Panc1 (cell line): ENCODE data around the gene AP3D1. TPM values are rescaled to one million over a fixed set of nuclear protein-coding genes. Genes with fewer than 3 reads are reported as not detected.
"Not testable (repeated sequence)": the region's sequence is repeated elsewhere in the genome, so short reads cannot be mapped to it uniquely, and the experiment has no call there.

Experiments
- ATAC-seq: fragments of 200-7000 bp; cut with Tn5 transposase; 2 replicates; pipeline ENCODE4 v1.9.1; 2020; ENCODE audit warnings: mild to moderate bottlenecking, moderate library complexity
- Bru-seq: library from RNA; stranded (reverse); fragments of 400-500 nt; gene quantifications from one replicate; lab custom pipeline; 2021; lab: Mats Ljungman, UMichigan
- BruChase-seq, 2 experiments: library from RNA; stranded (reverse); fragments of 400-500 nt; gene quantifications; one replicate each; lab custom pipeline; 2021; lab: Mats Ljungman, UMichigan
- BruUV-seq: library from RNA; stranded (reverse); fragments of 400-500 nt; replicated peaks from 2 replicates; lab custom pipeline; 2021; lab: Mats Ljungman, UMichigan
- CTCF ChIA-PET: fragments of 300-600 bp; sonication (Branson Sonifier 250); formaldehyde crosslinking; loops from one replicate; lab custom pipeline; 2022; ENCODE audit warnings: antibody characterized with exemption; lab: Charles Lee
- POLR2A ChIA-PET: fragments of 300-600 bp; sonication (Branson Sonifier 250); formaldehyde crosslinking; loops from one replicate; lab custom pipeline; 2022; ENCODE audit warnings: antibody characterized with exemption; lab: Charles Lee
- DNase-seq: peaks from one replicate; pipeline ENCODE4 v3.0.0-alpha.2; 2010; ENCODE audit warnings: low read depth, low spot score
- H3K27ac ChIP-seq: 2 replicates; pipeline ENCODE4 v1.5.1; 2011; ENCODE audit warnings: mild to moderate bottlenecking, low read length, inconsistent platforms
- H3K27me3 ChIP-seq: fragments of 200-500 bp; sonication (Bioruptor generic); 2 replicates; pipeline ENCODE4 v1.6.0; 2014; ENCODE audit warnings: low read length, inconsistent platforms; ENCODE audit not compliant: control insufficient read depth, insufficient read depth
- H3K36me3 ChIP-seq: fragments of 200-500 bp; sonication (Bioruptor generic); 2 replicates; pipeline ENCODE4 v1.5.1; 2014; ENCODE audit warnings: inconsistent platforms, mild to moderate bottlenecking, low read length, moderate library complexity; ENCODE audit not compliant: control insufficient read depth, insufficient read depth
- H3K4me1 ChIP-seq: 2 replicates; pipeline ENCODE4 v1.5.1; 2011; ENCODE audit warnings: inconsistent platforms, mild to moderate bottlenecking, low read length, moderate library complexity; ENCODE audit not compliant: control insufficient read depth, insufficient read depth
- H3K4me3 ChIP-seq, 2 experiments: 2 replicates each; pipeline ENCODE4 v1.5.1; 2011 to 2012; ENCODE audit warnings: low read depth in 2 of 2, low read length in 2 of 2, mild to moderate bottlenecking in 2 of 2, inconsistent platforms in 1 of 2, moderate library complexity in 1 of 2
- H3K9me3 ChIP-seq: fragments of 200-500 bp; sonication (Bioruptor generic); 2 replicates; pipeline ENCODE4 v1.5.1; 2014; ENCODE audit warnings: low read depth, mild to moderate bottlenecking, inconsistent platforms, low read length, moderate library complexity; ENCODE audit not compliant: control insufficient read depth, insufficient read depth
- CTCF ChIP-seq: fragments of 450-650 bp; IDR thresholded peaks from 2 replicates; pipeline ENCODE4 v1.5.1; 2017; ENCODE audit warnings: mild to moderate bottlenecking
- POLR2AphosphoS5 ChIP-seq: IDR thresholded peaks from 2 replicates; pipeline ENCODE4 v1.6.1; 2012; ENCODE audit warnings: mild to moderate bottlenecking, low read depth, low read length, moderate library complexity
- REST ChIP-seq, 2 experiments: IDR thresholded peaks; 2 replicates each; pipeline ENCODE4 v1.6.1; 2011 to 2012; ENCODE audit warnings: low read depth in 2 of 2, control low read depth in 1 of 2, low read length in 1 of 2, mild to moderate bottlenecking in 1 of 2, moderate library complexity in 1 of 2; ENCODE audit not compliant: insufficient read depth in 1 of 2
- SIN3A ChIP-seq: IDR thresholded peaks from 2 replicates; pipeline ENCODE4 v1.6.1; 2012; ENCODE audit warnings: low read depth, mild to moderate bottlenecking, low read length, moderate library complexity, borderline replicate concordance; ENCODE audit not compliant: insufficient read depth
- TCF7L2 ChIP-seq: IDR thresholded peaks from 2 replicates; pipeline ENCODE4 v1.6.1; 2011; ENCODE audit warnings: mild to moderate bottlenecking, low read depth, low read length, inconsistent platforms
- in situ Hi-C: cut with HindIII; loops from 2 replicates; pipeline ENCODE4 v1.10.0; 2016; ENCODE audit warnings: low sequenced_read_pairs, low pct_unique_long_range_greater_than_20kb
- intact Hi-C: fragments of 100-400 bp; cut with micrococcal nuclease; formaldehyde crosslinking; loops from one replicate; pipeline ENCODE4 v1.10.0; 2022; ENCODE audit not compliant: unreplicated experiment
- long read RNA-seq: library from polyadenylated mRNA; unstranded; transcript quantifications from one replicate; pipeline ENCODE4 v2.0.0, GENCODE V29; 2021; ENCODE audit not compliant: unreplicated experiment
- polyA plus RNA-seq: library from polyadenylated mRNA; unstranded; fragments of >200 nt; gene quantifications from one replicate; pipeline ENCODE4 v1.2.1, GENCODE V29; 2012; ENCODE audit warnings: missing spikeins; ENCODE audit not compliant: insufficient read length
- total RNA-seq: library from RNA; stranded (reverse); gene quantifications from one replicate; pipeline ENCODE4 v1.2.1, GENCODE V29; 2021; ENCODE audit not compliant: unreplicated experiment

AP3D1 gene
- 167 TPM for total RNA-seq
- polyA plus RNA-seq: 172 TPM
- Bru-seq, nascent RNA: percentile 76 among the genes with signal in this experiment
- BruChase-seq, experiment 1, labeled RNA remaining after a 2-hour chase: percentile 81 among the genes with signal in this experiment
- BruChase-seq, experiment 2, labeled RNA remaining after a 6-hour chase: percentile 89 among the genes with signal in this experiment
- long read RNA-seq, full-length matches to known transcripts: 81 of 511 reads
- long read RNA-seq, partial matches to known transcripts: 339 of 511 reads
- long read RNA-seq, other reads (novel, unspliced or antisense): 91 of 511 reads

- H3K36me3 ChIP-seq: peaks cover 5% of the 10 kb centered on the region; the same call in 1 of the 2 replicates
- ATAC-seq (peak; percentile 95), DNase-seq (peak; percentile 97)
- CTCF ChIA-PET: no interaction called here
- in situ Hi-C loops: no loop called here
- H3K9me3 ChIP-seq: no peaks in the 10 kb centered on the region
- H3K4me3 ChIP-seq: peak within 1 kb of the TSS; percentile 76 to 91
- peak within 1 kb of the TSS; percentile 89 for H3K27ac ChIP-seq
- no peaks in the 10 kb centered on the region for H3K27me3 ChIP-seq
- BruUV-seq: no TSS peak
- TF ChIP-seq POLR2AphosphoS5 (no peak; the same call in 1 of the 2 replicates), SIN3A (no peak), CTCF (no peak), TCF7L2 (no peak), REST (IDR thresholded peaks at IDR 0.05; ENCODE audit: insufficient read depth in 1 of 2, low read depth in 2 of 2, low read length in 1 of 2) (no peak)
- POLR2A ChIA-PET: no interaction called here
- H3K4me1 ChIP-seq: peaks cover 17% of the 10 kb centered on the region
- intact Hi-C loops: no loop called here
These were observed at the start of gene AP3D1 for GRCh38 chr19:2151339-2152229. Gene AP3D1, minus strand, starts transcription at chr19:2151566. Its CDS starts 232 bp downstream, at chr19:2151334.

GRCh38 chr19:2200624-2201294, 49.4 kb upstream of the AP3D1 start:
- POLR2A ChIA-PET: not testable (repeated sequence)

More at GRCh38 chr19:2200624-2201294, 49.4 kb upstream of the AP3D1 start:
- H3K9me3 ChIP-seq, H3K36me3 ChIP-seq, DNase-seq, H3K27ac ChIP-seq, H3K27me3 ChIP-seq, H3K4me3 ChIP-seq, H3K4me1 ChIP-seq, BruUV-seq, ATAC-seq, in situ Hi-C loops, CTCF ChIA-PET, intact Hi-C loops: not testable (repeated sequence)
